CD8-positive, alpha-beta memory T cell (primary cell): Measurements from ENCODE around the gene GDI1. TPM values are rescaled to one million over a fixed set of nuclear protein-coding genes. Genes with fewer than 3 reads are reported as not detected.

ENCODE experiments used
- CTCF ChIA-PET: fragments of 350-600 bp; sonication (Branson Sonifier 250); formaldehyde crosslinking; loops from one replicate; lab custom pipeline; 2021; ENCODE audit warnings: antibody characterized with exemption; lab: Charles Lee
- POLR2A ChIA-PET: fragments of 350-600 bp; sonication (Branson Sonifier 250); formaldehyde crosslinking; loops from one replicate; lab custom pipeline; 2021; ENCODE audit warnings: antibody characterized with exemption; lab: Charles Lee
- DNase-seq, 5 donors: peaks; one replicate each; pipeline versions ENCODE4 v3.0.0 to v3.0.0-alpha.2; 2020 to 2022; ENCODE audit warnings: mixed read lengths in 1 of 5
- H3K27ac ChIP-seq: one replicate; pipeline ENCODE4 v1.7.0; 2013; ENCODE audit warnings: low read depth, mild to moderate bottlenecking, low read length, moderate library complexity
- H3K27me3 ChIP-seq: 2 replicates; pipeline ENCODE4 v1.7.0; 2013; ENCODE audit warnings: low read length, mild to moderate bottlenecking; ENCODE audit not compliant: insufficient read depth, poor library complexity, severe bottlenecking
- H3K36me3 ChIP-seq: 2 replicates; pipeline ENCODE4 v1.7.0; 2013; ENCODE audit warnings: mild to moderate bottlenecking, low read length, moderate library complexity; ENCODE audit not compliant: insufficient read depth
- H3K4me1 ChIP-seq: 2 replicates; pipeline ENCODE4 v1.7.0; 2013; ENCODE audit warnings: mild to moderate bottlenecking, low read length, moderate library complexity; ENCODE audit not compliant: insufficient read depth
- H3K4me3 ChIP-seq: 2 replicates; pipeline ENCODE4 v1.7.0; 2013; ENCODE audit warnings: mild to moderate bottlenecking, low read length
- H3K9me3 ChIP-seq: 2 replicates; pipeline ENCODE4 v1.7.0; 2013; ENCODE audit warnings: mild to moderate bottlenecking, low read length
- H3K27ac Mint-ChIP-seq, 8 donors: one replicate each; pipeline ENCODE4 v1.8.0; 2020 to 2021; ENCODE audit warnings: mixed read lengths in 8 of 8, mild to moderate bottlenecking in 6 of 8, inconsistent platforms in 3 of 8, moderate library complexity in 3 of 8
- H3K27me3 Mint-ChIP-seq, 2 donors: one replicate each; pipeline ENCODE4 v1.8.0; 2020 to 2021; ENCODE audit warnings: mixed read lengths in 2 of 2, mild to moderate bottlenecking in 1 of 2, moderate library complexity in 1 of 2
- H3K36me3 Mint-ChIP-seq, 3 donors: one replicate each; pipeline ENCODE4 v1.8.0; 2020 to 2021; ENCODE audit warnings: mixed read lengths in 3 of 3, inconsistent platforms in 1 of 3, mild to moderate bottlenecking in 1 of 3
- H3K4me1 Mint-ChIP-seq, 3 donors: one replicate each; pipeline ENCODE4 v1.8.0; 2020 to 2021; ENCODE audit warnings: mixed read lengths in 3 of 3, inconsistent platforms in 1 of 3, mild to moderate bottlenecking in 1 of 3
- H3K4me3 Mint-ChIP-seq, 7 donors: one replicate each; pipeline ENCODE4 v1.8.0; 2020 to 2021; ENCODE audit warnings: mixed read lengths in 7 of 7, mild to moderate bottlenecking in 6 of 7, moderate library complexity in 4 of 7, inconsistent platforms in 2 of 7
- H3K9me3 Mint-ChIP-seq, 5 donors: one replicate each; pipeline ENCODE4 v1.8.0; 2020 to 2022; ENCODE audit warnings: mixed read lengths in 5 of 5, mild to moderate bottlenecking in 3 of 5, moderate library complexity in 2 of 5, inconsistent platforms in 1 of 5
- polyA plus RNA-seq: library from polyadenylated mRNA; unstranded; fragments of 300-500 nt; fragmentation: Illumina TruSeq; gene quantifications from one replicate; pipeline ENCODE4 v1.2.3, GENCODE V29; 2021
- total RNA-seq, 2 experiments: library from RNA; stranded (reverse); gene quantifications; one replicate each; pipeline ENCODE4 v1.2.3, GENCODE V29; 2021

Gene GDI1
- total and polyA plus RNA-seq, 3 experiments from 2014 or later, result 49.1 to 113 (median 107) TPM

- H3K27me3 ChIP-seq, result no peaks in the 10 kb centered on the region
- Mint-ChIP-seq H3K27me3 (peaks cover 0 to 4% of the 10 kb centered on the region in 2 donors), H3K36me3 (peaks cover 0 to 57% (median 0%) of the 10 kb centered on the region in 3 donors), H3K27ac (no peak overlapping the region), H3K4me1 (no peaks in the 10 kb centered on the region), H3K9me3 (no peaks in the 10 kb centered on the region), H3K4me3 (no peak overlapping the region)
- CTCF ChIA-PET, result no interaction called here
- POLR2A ChIA-PET, result no interaction called here
- no peak overlapping the region for H3K4me3 ChIP-seq
- H3K4me1 ChIP-seq, result no peaks in the 10 kb centered on the region
- no peaks in the 10 kb centered on the region for H3K36me3 ChIP-seq
- DNase-seq, result no peak
- no peaks in the 10 kb centered on the region for H3K9me3 ChIP-seq
- no peak overlapping the region for H3K27ac ChIP-seq
Observed at GRCh38 chrX:154470914-154471568, 34.1 kb downstream of the GDI1 start.

DNA sequence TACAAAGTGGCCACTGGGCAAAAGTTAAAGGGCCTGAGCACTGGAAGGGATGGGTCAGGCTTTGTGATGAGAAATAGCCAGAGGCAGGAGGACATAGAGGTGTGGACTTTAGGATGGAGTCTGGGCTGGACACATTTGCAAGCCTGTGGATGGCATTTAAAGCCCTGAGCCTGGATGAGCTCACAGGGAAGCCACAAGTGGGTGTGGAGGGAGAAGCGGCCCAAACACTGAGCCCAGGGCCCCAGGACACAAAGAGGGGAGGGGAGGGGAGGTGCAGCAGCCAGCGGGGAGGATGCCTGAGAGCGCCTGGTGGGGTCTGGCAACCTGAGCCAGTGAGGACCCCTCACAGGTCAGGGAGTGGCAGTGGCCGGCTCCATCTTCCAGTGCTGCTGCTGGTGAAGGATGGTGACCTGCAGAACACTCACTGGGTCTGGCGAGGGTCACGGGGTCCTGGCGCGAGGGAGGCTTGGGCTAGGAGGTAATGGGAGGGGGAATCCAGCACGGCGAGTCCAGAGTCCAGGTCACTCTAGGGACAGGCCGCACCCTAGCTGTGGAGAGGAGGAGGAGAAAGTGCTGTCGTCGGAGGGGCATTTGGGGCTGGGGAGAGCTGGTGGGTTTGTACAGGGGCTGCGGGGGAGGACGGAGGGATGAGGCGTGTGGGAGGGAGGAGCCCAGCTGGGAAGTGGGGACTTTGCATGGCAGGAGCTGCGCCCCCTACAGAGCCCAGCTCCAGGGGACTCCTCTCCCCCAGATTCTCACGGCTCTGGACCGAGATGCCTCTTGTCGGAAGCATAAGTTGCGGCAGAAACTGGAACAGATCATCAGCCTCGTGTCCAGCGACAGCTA is 35.1 kb downstream of the GDI1 start:
- no peak overlapping the region for H3K4me3 Mint-ChIP-seq
- ChIA-PET POLR2A (no interaction called here), CTCF (no interaction called here)
- no peaks in the 10 kb centered on the region for H3K27me3 ChIP-seq
- no peak for DNase-seq
- no peak overlapping the region for H3K27ac ChIP-seq
- no peaks in the 10 kb centered on the region for H3K4me1 Mint-ChIP-seq
- H3K27me3 Mint-ChIP-seq, result peaks cover 0 to 7% of the 10 kb centered on the region in 2 donors
- H3K4me3 ChIP-seq, result no peak overlapping the region
- peaks cover 4% of the 10 kb centered on the region for H3K4me1 ChIP-seq
- H3K36me3 Mint-ChIP-seq, result peaks cover 0 to 52% (median 0%) of the 10 kb centered on the region in 3 donors
- peak overlapping the region in 1 of 8 donors; percentile 41 for H3K27ac Mint-ChIP-seq
- no peaks in the 10 kb centered on the region for H3K9me3 Mint-ChIP-seq
- H3K9me3 ChIP-seq, result no peaks in the 10 kb centered on the region
- no peaks in the 10 kb centered on the region for H3K36me3 ChIP-seq

DNA sequence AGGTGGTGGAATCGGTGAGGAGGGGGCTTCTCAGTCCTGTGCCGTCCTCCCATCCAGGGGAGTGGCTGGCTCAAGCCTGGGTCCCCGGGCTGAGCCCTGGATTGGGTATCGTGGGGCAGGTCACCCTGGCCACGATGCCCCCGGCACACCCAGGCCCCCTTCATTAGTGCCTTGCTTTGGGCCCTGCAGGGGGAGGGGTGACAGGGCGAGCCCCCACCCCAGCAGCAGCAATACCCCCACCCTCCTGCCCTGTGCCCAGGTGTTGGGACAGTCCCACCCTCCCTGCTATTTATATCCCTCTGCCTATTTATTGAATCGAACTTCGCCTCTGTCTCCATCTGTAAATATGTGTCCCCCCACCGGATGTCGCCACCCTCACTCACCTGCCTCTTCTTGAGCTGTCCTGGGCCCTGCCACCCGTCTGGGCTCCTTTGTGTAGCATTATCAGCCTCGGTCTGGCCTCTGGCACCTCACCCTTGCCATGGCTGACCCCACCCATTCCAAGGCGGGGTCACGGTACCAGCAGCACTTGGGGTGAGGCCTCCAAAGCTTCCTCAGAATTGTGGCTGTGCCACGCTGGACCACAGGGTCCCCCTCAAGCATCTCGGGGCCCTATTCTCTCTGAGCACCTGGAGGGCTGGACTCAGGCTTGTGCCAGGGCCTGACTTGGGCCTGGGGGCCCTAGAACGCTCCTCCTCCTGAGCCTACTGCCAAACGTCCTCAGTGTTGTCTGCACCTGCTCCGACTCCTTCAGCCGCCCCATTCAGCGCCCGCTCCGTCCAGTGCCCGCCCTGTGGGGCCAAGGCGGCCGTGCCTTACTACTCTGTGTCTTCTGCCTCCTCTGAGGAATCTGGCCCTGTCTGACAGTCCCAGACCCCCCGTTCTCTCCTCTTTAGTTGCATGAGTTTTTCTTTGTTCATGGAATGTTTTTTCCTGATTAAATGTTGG is 36.0 kb downstream of the GDI1 start:
- H3K4me1 Mint-ChIP-seq, result no peaks in the 10 kb centered on the region
- Histone ChIP-seq H3K36me3 (no peaks in the 10 kb centered on the region), H3K27me3 (no peaks in the 10 kb centered on the region), H3K4me3 (no peak overlapping the region), H3K27ac (no peak overlapping the region), H3K4me1 (peaks cover 10% of the 10 kb centered on the region), H3K9me3 (no peaks in the 10 kb centered on the region)
- H3K36me3 Mint-ChIP-seq, result peaks cover 0 to 51% (median 0%) of the 10 kb centered on the region in 3 donors
- ChIA-PET POLR2A (no interaction called here), CTCF (no interaction called here)
- no peak overlapping the region for H3K4me3 Mint-ChIP-seq
- peak overlapping the region in 4 of 8 donors; percentile 42 to 92 (median 58) for H3K27ac Mint-ChIP-seq
- peaks cover 0 to 7% of the 10 kb centered on the region in 2 donors for H3K27me3 Mint-ChIP-seq
- DNase-seq, result no peak
- H3K9me3 Mint-ChIP-seq, result no peaks in the 10 kb centered on the region

DNA sequence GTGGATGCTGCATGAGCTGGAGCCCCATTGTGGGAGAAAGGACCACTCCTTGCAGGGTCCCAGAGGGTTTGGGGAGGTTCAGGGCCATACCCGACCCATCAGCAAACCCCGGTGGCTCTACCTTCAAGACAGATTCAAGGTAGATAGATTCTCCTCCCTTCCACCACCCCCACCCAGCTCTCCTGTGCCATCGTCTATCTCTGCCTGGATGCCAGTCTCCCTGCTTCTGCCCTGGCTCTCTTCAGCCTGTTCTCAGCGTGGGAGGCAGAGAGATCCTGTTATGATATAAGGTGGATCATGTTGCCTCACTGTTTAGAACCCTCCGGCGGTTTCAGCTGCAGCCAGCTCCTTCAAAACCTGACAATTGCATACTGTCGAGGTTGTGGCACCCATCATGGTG is 36.7 kb downstream of the GDI1 start:
- Histone ChIP-seq H3K27me3 (no peaks in the 10 kb centered on the region), H3K36me3 (no peaks in the 10 kb centered on the region), H3K27ac (no peak overlapping the region), H3K4me3 (no peak overlapping the region), H3K9me3 (no peaks in the 10 kb centered on the region), H3K4me1 (peaks cover 13% of the 10 kb centered on the region)
- DNase-seq, result no peak
- H3K4me1 Mint-ChIP-seq, result peaks cover 0 to 4% (median 3%) of the 10 kb centered on the region in 3 donors
- peaks cover 0 to 9% of the 10 kb centered on the region in 2 donors for H3K27me3 Mint-ChIP-seq
- H3K9me3 Mint-ChIP-seq, result no peaks in the 10 kb centered on the region
- H3K4me3 Mint-ChIP-seq, result no peak overlapping the region
- POLR2A ChIA-PET, result interaction anchor here (0.7 kb wide), 1 partner anchor 53 kb away, joined by 10 read pairs; no protein-coding TSS in a partner anchor
- CTCF ChIA-PET, result no interaction called here
- H3K36me3 Mint-ChIP-seq, result peaks cover 0 to 45% (median 0%) of the 10 kb centered on the region in 3 donors
- H3K27ac Mint-ChIP-seq, result peak overlapping the region in 4 of 8 donors; percentile 15 to 72 (median 57)

DNA sequence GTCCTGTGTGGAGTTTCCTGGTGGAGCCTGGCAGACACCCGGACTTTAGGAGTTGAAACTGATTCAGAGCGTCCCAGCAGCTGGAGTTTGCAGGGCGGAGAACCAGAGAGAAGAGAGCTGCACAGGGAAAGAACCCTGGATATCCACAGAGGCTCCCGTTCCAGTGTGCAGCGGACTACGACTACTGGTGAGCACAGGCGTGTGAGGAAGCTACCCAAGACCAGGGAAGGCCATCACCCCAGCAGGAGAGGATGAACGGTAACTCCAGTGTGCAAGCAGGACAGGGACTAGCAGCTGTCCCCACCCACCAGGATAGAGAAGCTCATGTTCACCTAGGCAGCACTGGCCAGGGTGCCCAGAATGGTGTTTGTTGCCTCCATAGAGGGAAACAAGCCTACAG is 39.9 kb downstream of the GDI1 start:
- Histone ChIP-seq H3K4me1 (peaks cover 13% of the 10 kb centered on the region), H3K27me3 (no peaks in the 10 kb centered on the region), H3K36me3 (no peaks in the 10 kb centered on the region), H3K27ac (no peak overlapping the region), H3K4me3 (no peak overlapping the region), H3K9me3 (no peaks in the 10 kb centered on the region)
- H3K9me3 Mint-ChIP-seq, result no peaks in the 10 kb centered on the region
- ChIA-PET CTCF (interaction anchor here (0.8 kb wide), 1 partner anchor 13 kb away, joined by 3 read pairs; no protein-coding TSS in a partner anchor), POLR2A (interaction anchor here (0.6 kb wide), 1 partner anchor 19 kb away, joined by 3 read pairs; the partner anchor contains the start of gene PLXNA3)
- peaks cover 0 to 10% of the 10 kb centered on the region in 2 donors for H3K27me3 Mint-ChIP-seq
- H3K36me3 Mint-ChIP-seq, result peaks cover 0 to 16% (median 0%) of the 10 kb centered on the region in 3 donors
- peak overlapping the region in 3 of 7 donors; percentile 45 to 67 (median 57) for H3K4me3 Mint-ChIP-seq
- H3K4me1 Mint-ChIP-seq, result peaks cover 6 to 10% (median 10%) of the 10 kb centered on the region in 3 donors
- peak overlapping the region in 3 of 8 donors; percentile 79 to 95 (median 86) for H3K27ac Mint-ChIP-seq
- DNase-seq, result no peak

DNA sequence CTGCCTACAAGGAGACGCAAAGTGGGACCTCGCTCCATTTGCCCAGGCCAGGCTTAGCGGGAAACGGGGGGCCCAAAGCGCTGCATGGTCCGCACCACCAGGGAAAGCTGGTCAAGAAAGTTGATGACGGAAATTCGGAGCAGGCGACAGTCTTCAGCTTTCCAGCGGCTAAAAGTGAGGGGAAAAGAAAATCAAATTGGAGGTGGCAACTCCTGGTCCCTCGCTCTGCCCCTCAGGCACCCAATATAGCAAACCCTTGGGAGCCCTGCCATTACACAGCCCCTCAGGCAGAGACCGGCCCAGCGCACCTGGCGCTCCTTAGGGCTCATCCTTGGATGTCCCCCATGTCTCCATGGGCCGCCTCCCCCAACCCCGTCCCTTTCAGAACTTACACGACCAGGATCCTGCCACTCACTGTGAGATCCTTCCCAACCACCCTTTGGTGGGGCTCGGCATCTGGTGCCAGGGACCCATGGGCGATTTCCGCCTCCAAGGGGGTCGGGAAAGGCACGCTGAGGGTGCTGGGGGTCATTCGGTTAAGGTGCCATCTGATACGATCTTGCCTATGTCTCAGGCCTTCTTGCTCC is 41.0 kb downstream of the GDI1 start:
- Histone ChIP-seq H3K27ac (peak overlapping the region; percentile 24), H3K4me3 (peak overlapping the region; percentile 19), H3K27me3 (no peaks in the 10 kb centered on the region), H3K9me3 (no peaks in the 10 kb centered on the region), H3K4me1 (peaks cover 13% of the 10 kb centered on the region), H3K36me3 (no peaks in the 10 kb centered on the region)
- H3K27ac Mint-ChIP-seq, result peak overlapping the region; percentile 48 to 95 (median 88)
- DNase-seq, result no peak
- POLR2A ChIA-PET, result interaction anchor here (1.0 to 1.4 kb wide), 3 partner anchors 9 to 79 kb away, joined by 3 to 7 read pairs (median 7); partner anchors contain the start of gene SLC10A3
- peaks cover 0 to 14% of the 10 kb centered on the region in 2 donors for H3K27me3 Mint-ChIP-seq
- CTCF ChIA-PET, result no interaction called here
- H3K36me3 Mint-ChIP-seq, result peaks cover 0 to 9% (median 0%) of the 10 kb centered on the region in 3 donors
- no peaks in the 10 kb centered on the region for H3K9me3 Mint-ChIP-seq
- H3K4me1 Mint-ChIP-seq, result peaks cover 6 to 15% (median 10%) of the 10 kb centered on the region in 3 donors
- peak overlapping the region; percentile 81 to 93 (median 86) for H3K4me3 Mint-ChIP-seq
